ENCODE data around the gene TTC9B. TPM values are rescaled to one million over a fixed set of nuclear protein-coding genes. Genes with fewer than 3 reads are reported as not detected.

Gene TTC9B
- total RNA-seq, 1 donor from 2014 or later = not detected

DNA sequence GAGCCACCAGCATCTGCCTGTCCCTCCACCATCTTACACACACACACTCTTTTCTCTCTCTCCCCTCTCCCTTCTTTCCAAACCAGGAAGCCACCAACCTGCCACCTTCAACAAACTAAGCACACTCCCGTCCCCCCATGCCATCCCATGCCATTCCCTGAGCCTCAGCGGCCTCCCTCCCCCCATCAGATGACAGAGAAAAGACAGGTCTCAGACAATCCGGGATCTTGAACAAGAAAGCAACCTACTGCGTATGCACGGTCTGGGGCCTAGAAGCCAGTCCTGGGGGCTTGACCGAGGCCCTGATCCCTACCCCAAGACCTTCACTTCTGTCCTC, 47.5 kb upstream of the TTC9B start:
- Histone ChIP-seq H3K9me3 (no peaks in the 10 kb centered on the region), H3K27me3 (no peaks in the 10 kb centered on the region), H3K36me3 (peaks cover 0 to 11% of the 10 kb centered on the region in 2 donors), H3K4me1 (peaks cover 43% of the 10 kb centered on the region), H3K27ac (no peak overlapping the region), H3K4me3 (no peak overlapping the region)
- no peak for DNase-seq (ENCODE audit: extremely low spot score in 2 of 2)
- intact Hi-C loops (cut with DNase I) = no loop called here
- no peak for TF ChIP-seq POLR2A (IDR thresholded peaks at IDR 0.05)
- no peak for TF ChIP-seq POLR2AphosphoS5 (IDR thresholded peaks at IDR 0.05; ENCODE audit: insufficient read depth in 1 of 2, low read depth in 1 of 2)
- TF ChIP-seq, protein P1, sequence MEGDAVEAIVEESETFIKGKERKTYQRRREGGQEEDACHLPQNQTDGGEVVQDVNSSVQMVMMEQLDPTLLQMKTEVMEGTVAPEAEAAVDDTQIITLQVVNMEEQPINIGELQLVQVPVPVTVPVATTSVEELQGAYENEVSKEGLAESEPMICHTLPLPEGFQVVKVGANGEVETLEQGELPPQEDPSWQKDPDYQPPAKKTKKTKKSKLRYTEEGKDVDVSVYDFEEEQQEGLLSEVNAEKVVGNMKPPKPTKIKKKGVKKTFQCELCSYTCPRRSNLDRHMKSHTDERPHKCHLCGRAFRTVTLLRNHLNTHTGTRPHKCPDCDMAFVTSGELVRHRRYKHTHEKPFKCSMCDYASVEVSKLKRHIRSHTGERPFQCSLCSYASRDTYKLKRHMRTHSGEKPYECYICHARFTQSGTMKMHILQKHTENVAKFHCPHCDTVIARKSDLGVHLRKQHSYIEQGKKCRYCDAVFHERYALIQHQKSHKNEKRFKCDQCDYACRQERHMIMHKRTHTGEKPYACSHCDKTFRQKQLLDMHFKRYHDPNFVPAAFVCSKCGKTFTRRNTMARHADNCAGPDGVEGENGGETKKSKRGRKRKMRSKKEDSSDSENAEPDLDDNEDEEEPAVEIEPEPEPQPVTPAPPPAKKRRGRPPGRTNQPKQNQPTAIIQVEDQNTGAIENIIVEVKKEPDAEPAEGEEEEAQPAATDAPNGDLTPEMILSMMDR (IDR thresholded peaks at IDR 0.05) = no peak

GRCh38 chr19:40265055-40265762, 47.0 kb upstream of the TTC9B start:
- TF ChIP-seq POLR2A (IDR thresholded peaks at IDR 0.05) (no peak), POLR2AphosphoS5 (IDR thresholded peaks at IDR 0.05; ENCODE audit: insufficient read depth in 1 of 2, low read depth in 1 of 2) (no peak)
- TF ChIP-seq, protein P1 (IDR thresholded peaks at IDR 0.05) = no peak
- Histone ChIP-seq H3K9me3 (no peaks in the 10 kb centered on the region), H3K27me3 (no peaks in the 10 kb centered on the region), H3K36me3 (peaks cover 0 to 11% of the 10 kb centered on the region in 2 donors), H3K4me3 (no peak overlapping the region), H3K27ac (no peak overlapping the region), H3K4me1 (peaks cover 39% of the 10 kb centered on the region)
- DNase-seq (ENCODE audit: extremely low spot score in 2 of 2) = no peak
- intact Hi-C loops (cut with DNase I) = no loop called here

- no peak overlapping the region for H3K27ac ChIP-seq
- no peak overlapping the region for H3K4me3 ChIP-seq
- H3K9me3 ChIP-seq = no peaks in the 10 kb centered on the region
- TF ChIP-seq, protein P1 (IDR thresholded peaks at IDR 0.05) = no peak
- TF ChIP-seq POLR2AphosphoS5 (IDR thresholded peaks at IDR 0.05; ENCODE audit: insufficient read depth in 1 of 2, low read depth in 1 of 2) = no peak
- no peak for TF ChIP-seq POLR2A (IDR thresholded peaks at IDR 0.05)
- DNase-seq (ENCODE audit: extremely low spot score in 2 of 2) = no peak
- peaks cover 42% of the 10 kb centered on the region for H3K4me1 ChIP-seq
- peaks cover 0 to 11% of the 10 kb centered on the region in 2 donors for H3K36me3 ChIP-seq
- no peaks in the 10 kb centered on the region for H3K27me3 ChIP-seq
- intact Hi-C loops (cut with DNase I) = no loop called here
Observed at GRCh38 chr19:40264314-40265054, 46.3 kb upstream of the TTC9B start.

DNA sequence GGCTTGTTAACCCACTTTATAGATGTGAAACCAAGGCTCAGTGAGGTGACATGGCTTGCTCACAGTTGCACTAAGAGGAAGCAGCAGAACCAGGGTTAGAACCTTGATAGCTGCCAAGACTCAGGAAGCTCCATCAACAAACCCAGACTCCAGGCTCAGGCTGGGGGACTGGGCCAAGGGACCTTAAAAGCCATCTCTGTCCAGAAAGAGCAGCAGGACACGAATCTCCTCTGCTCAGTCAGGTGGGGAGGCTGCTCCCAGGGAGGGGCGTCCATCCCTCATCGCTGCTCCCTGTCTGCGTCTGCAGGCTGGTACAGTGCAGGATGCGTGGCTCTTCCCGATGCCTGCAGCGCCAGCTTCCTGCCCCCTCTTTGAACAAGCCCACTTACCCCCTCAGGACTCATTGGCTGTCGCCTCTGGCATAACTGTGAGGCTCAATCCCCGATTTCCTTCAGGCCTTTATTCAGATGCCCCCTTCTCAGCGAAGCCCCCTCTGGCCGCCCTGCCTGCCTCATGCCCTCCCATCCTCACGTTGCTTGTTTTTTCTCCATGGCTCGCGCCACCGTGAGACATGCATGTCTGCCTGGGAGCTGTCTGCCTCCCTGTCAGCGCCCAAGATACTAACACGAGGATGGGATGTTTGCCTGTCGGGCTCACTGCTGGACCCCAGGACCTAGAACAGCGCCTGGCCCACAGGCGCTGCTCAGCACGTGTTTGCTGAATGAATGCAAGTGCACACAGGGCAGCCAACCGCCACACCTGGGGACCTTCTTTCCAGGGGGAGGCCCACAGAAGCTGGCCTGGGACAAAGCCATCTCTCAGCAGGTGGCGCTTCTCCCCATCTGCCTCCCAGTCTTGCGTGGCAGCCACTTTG, 45.5 kb upstream of the TTC9B start:
- no peaks in the 10 kb centered on the region for H3K27me3 ChIP-seq
- no peak for DNase-seq (ENCODE audit: extremely low spot score in 2 of 2)
- H3K9me3 ChIP-seq = no peaks in the 10 kb centered on the region
- peaks cover 0 to 11% of the 10 kb centered on the region in 2 donors for H3K36me3 ChIP-seq
- intact Hi-C loops (cut with DNase I) = no loop called here
- H3K27ac ChIP-seq = no peak overlapping the region
- TF ChIP-seq POLR2A (IDR thresholded peaks at IDR 0.05) (no peak), POLR2AphosphoS5 (IDR thresholded peaks at IDR 0.05; ENCODE audit: insufficient read depth in 1 of 2, low read depth in 1 of 2) (no peak)
- TF ChIP-seq, protein P1 (IDR thresholded peaks at IDR 0.05) = no peak
- peaks cover 45% of the 10 kb centered on the region for H3K4me1 ChIP-seq
- no peak overlapping the region for H3K4me3 ChIP-seq
